ENCODE measurements around the gene SFMBT2. TPM values are rescaled to one million over a fixed set of nuclear protein-coding genes. Genes with fewer than 3 reads are reported as not detected.

The SFMBT2 gene
- total and polyA plus RNA-seq, 9 donors, result 6.1 to 9.8 (median 7.7) TPM

DNA sequence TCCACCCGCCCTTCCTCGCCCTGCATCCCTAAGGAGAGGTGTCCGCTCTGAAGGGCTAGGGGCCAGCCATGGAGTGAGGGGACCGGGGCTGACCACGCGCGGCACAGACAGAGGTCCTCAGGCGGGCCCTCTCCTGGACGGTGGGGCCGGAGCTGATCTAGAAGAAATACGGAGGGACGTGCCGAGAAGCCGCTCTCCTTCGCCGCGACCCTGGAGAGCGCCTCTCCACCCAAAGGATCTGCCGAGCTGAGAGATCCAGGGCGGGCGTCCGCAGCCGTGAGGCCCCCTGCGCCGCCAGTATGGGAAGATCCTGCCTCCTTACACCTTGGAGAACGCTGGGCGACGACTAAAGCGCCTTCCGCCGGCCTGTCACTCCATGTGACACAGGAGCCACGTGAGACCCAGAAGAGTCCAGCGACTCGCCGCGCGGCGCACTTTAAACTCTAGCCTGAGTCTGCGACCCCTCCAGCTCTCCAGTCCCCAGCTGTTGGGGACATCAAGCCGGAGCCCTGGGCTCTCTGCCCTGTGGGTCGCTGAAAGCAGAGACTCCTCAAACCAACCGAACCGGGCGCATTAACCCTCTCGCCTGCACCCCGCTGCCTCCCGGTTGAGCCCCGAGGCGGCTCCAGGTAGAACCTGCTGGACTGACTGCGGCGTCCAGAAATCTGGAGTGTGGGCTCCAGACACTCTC lies 1.5 kb upstream of the SFMBT2 start:
- Histone ChIP-seq H3K27me3 (ENCODE audit: control insufficient read depth, insufficient read depth, low read length) (peaks cover 54% of the 10 kb centered on the region), H3K4me1 (ENCODE audit: control insufficient read depth, insufficient read depth, low read length) (peaks cover 34% of the 10 kb centered on the region), H3K36me3 (ENCODE audit: control insufficient read depth, insufficient read depth, low read length) (no peaks in the 10 kb centered on the region), H3K27ac (ENCODE audit: low read length) (no peak overlapping the region), H3K4me3 (ENCODE audit: low read length) (peak overlapping the region; percentile 34), H3K9me3 (replicated peaks; ENCODE audit: control insufficient read depth, low read depth, low read length) (no peaks in the 10 kb centered on the region)
- WGBS (ENCODE audit: insufficient coverage), result under 1% methylated on average over 48 of the region's 51 CpGs
- DNase-seq, result peak; percentile 68

DNA sequence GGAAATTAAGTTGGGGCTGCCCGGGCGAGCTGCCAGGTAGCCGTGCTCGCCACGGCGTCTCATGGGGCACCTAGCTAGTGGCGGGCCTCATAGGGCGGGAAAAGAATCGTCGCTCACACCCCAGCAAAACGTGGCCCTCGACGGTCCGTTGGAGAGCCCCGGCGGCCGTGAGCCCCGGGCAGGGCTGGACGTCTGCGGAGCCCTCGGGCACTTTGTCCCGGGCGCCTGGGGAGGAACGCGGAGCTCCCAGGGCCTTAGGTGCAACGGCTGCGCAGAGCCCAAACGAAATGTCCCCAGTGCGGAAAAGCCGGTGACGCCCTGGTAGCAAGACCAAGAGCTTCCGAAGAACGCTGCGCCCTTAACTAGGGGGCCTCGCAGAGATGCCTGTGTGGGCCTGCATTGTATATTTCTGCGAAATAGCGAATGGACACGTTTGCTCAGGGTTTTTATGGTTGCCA lies 866 bp upstream of the SFMBT2 start:
- peaks cover 40% of the 10 kb centered on the region for H3K4me1 ChIP-seq (ENCODE audit: control insufficient read depth, insufficient read depth, low read length)
- H3K9me3 ChIP-seq (replicated peaks; ENCODE audit: control insufficient read depth, low read depth, low read length), result no peaks in the 10 kb centered on the region
- H3K27me3 ChIP-seq (ENCODE audit: control insufficient read depth, insufficient read depth, low read length), result peaks cover 57% of the 10 kb centered on the region
- H3K27ac ChIP-seq (ENCODE audit: low read length), result no peak overlapping the region
- peak; percentile 17 for DNase-seq
- H3K36me3 ChIP-seq (ENCODE audit: control insufficient read depth, insufficient read depth, low read length), result no peaks in the 10 kb centered on the region
- 2% methylated on average over 34 of the region's 38 CpGs for WGBS (ENCODE audit: insufficient coverage)
- H3K4me3 ChIP-seq (ENCODE audit: low read length), result peak overlapping the region; percentile 82

DNA sequence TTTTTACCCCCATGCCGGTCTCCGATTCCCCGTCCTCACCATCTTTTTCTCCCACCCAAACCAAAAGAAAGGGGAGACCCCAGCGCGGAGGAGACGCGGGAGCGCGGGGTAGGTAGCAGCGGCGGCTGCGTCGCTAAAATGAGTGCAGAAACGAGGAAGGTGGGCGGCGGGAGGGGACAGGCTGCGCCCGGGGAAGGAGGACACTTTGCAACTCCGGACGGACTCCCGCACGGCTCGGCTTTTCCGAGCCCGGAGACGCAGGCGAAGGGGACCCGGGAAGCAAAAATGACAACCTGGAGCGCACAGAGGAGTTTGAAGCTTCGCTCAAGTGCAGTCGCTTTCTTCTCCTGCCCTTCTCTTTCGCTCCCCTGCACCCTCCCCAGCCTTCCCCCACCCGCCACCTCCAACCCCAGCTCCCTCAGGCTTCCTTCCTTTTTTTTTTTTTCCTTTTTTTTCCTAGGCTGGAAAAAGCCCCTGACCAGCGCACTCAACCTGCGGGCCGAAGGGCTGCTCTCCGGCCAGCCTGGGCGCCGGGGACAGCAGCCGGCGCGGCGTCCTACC lies 453 bp downstream of the SFMBT2 start:
- Histone ChIP-seq H3K4me3 (ENCODE audit: low read length) (peak overlapping the region; percentile 82), H3K27me3 (ENCODE audit: control insufficient read depth, insufficient read depth, low read length) (peaks cover 57% of the 10 kb centered on the region), H3K9me3 (replicated peaks; ENCODE audit: control insufficient read depth, low read depth, low read length) (no peaks in the 10 kb centered on the region), H3K4me1 (ENCODE audit: control insufficient read depth, insufficient read depth, low read length) (peaks cover 42% of the 10 kb centered on the region), H3K36me3 (ENCODE audit: control insufficient read depth, insufficient read depth, low read length) (no peaks in the 10 kb centered on the region), H3K27ac (ENCODE audit: low read length) (peak overlapping the region; percentile 89)
- DNase-seq, result peak; percentile 49
- WGBS (ENCODE audit: insufficient coverage), result 0% methylated on average over 39 of the region's 43 CpGs

DNA sequence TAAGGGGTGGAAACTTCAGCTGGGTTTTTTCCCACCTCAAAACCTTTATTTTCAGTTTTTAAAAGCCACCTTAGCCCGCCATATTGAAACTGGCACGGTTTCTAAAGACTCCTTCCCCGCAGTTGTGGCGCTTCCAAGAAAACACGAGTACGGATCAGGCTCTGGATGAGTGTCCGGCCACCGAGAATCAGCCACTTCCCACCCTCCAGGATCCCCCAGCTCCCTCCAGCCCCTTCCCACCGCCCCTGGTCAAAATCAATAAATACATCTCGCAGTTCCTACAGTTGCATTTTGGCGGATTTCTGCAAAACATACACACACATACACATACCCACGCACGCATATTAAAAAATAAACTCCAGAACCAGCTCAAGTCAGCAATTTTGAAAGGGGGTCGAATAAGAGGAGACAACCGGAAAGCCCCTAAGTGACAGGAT lies 1.1 kb downstream of the SFMBT2 start:
- WGBS (ENCODE audit: insufficient coverage), result under 1% methylated on average over 8 of the region's 15 CpGs
- Histone ChIP-seq H3K4me1 (ENCODE audit: control insufficient read depth, insufficient read depth, low read length) (peaks cover 42% of the 10 kb centered on the region), H3K27ac (ENCODE audit: low read length) (peak overlapping the region; percentile 89)

DNA sequence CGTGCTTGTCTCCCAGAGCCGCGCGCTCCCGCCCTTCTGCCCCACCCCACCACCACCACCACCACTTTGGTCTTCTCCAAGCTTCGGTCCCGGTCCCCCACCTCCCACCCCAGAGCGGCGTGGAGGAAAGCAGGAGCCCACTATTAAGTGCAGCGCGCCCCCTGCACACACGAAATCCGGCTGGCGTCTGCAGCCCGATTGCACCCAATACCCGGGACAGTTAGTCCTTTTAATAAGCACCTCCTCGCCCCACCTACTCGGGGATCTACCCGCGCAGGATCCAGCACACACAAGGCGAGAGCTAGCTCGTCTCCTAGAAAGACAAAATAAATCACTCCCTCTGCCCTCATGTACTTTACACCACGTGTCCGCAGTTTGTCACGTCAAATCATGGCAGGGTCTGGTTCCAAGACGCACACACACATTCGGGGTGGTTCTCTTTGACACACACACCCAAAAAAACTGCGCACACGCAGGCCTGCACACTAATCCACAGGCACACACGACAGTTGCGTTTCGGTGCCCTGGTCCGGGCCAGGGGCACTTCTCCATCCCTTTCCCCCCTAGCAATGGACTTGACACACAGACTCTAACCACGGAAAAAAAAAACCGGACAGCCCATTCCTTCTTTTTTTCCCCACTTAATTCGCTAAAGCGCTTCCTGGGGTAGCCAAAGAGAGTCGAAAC lies 1.6 kb downstream of the SFMBT2 start:
- Histone ChIP-seq H3K9me3 (replicated peaks; ENCODE audit: control insufficient read depth, low read depth, low read length) (no peaks in the 10 kb centered on the region), H3K4me1 (ENCODE audit: control insufficient read depth, insufficient read depth, low read length) (peaks cover 42% of the 10 kb centered on the region), H3K4me3 (ENCODE audit: low read length) (peak overlapping the region; percentile 82), H3K27ac (ENCODE audit: low read length) (peak overlapping the region; percentile 89), H3K36me3 (ENCODE audit: control insufficient read depth, insufficient read depth, low read length) (no peaks in the 10 kb centered on the region), H3K27me3 (ENCODE audit: control insufficient read depth, insufficient read depth, low read length) (peaks cover 57% of the 10 kb centered on the region)
- DNase-seq, result peak; percentile 65
- 0% methylated on average over 32 of the region's 38 CpGs for WGBS (ENCODE audit: insufficient coverage)

More for the DNA sequence above, 1.1 kb downstream of the SFMBT2 start:
- H3K9me3 ChIP-seq (replicated peaks; ENCODE audit: control insufficient read depth, low read depth, low read length), result no peaks in the 10 kb centered on the region
- no peaks in the 10 kb centered on the region for H3K36me3 ChIP-seq (ENCODE audit: control insufficient read depth, insufficient read depth, low read length)
- peak overlapping the region; percentile 82 for H3K4me3 ChIP-seq (ENCODE audit: low read length)
- peak; percentile 60 for DNase-seq
- H3K27me3 ChIP-seq (ENCODE audit: control insufficient read depth, insufficient read depth, low read length), result peaks cover 57% of the 10 kb centered on the region

DNA sequence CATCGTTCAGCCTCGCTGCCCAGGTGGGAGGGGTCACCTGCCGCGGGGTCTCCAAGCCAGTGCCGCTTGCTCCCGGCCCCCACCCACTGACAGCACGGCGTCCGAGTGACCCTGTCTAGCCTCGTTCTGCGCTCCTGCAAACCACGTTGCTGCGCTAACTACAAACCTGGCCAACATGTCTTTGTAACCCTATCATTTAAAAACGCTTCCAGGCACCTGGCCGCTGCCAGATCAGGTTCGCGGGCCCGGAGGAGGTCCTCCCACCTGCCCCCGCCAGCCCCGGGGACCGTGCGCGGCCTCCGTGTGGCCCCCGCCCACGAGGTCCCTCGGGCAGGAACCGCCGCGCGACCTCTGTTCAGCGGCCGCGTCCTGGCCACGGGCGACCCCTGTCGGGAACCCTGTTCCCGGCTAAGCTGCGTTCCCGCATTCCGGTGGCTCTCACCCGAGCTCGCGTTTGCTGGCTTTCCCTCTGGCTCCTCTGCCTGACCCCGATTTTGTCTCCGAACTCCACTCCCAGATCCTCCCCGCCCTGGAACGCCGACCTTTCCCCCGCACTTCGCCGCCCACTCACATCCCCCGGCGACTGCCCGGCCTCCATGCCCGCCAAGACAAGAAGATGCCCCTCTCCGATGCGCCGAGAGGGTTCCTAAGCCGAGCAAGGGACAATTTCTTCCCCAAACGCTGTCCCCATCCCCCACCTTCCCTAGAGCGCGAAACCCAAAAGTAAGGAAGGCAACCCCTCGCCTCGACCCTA lies 2.4 kb downstream of the SFMBT2 start:
- Histone ChIP-seq H3K36me3 (ENCODE audit: control insufficient read depth, insufficient read depth, low read length) (no peaks in the 10 kb centered on the region), H3K27ac (ENCODE audit: low read length) (peak overlapping the region; percentile 89), H3K4me3 (ENCODE audit: low read length) (peak overlapping the region; percentile 82), H3K27me3 (ENCODE audit: control insufficient read depth, insufficient read depth, low read length) (peaks cover 55% of the 10 kb centered on the region), H3K4me1 (ENCODE audit: control insufficient read depth, insufficient read depth, low read length) (peaks cover 42% of the 10 kb centered on the region), H3K9me3 (replicated peaks; ENCODE audit: control insufficient read depth, low read depth, low read length) (no peaks in the 10 kb centered on the region)
- peak; percentile 83 for DNase-seq
- 0% methylated on average over 63 of the region's 65 CpGs for WGBS (ENCODE audit: insufficient coverage)

DNA sequence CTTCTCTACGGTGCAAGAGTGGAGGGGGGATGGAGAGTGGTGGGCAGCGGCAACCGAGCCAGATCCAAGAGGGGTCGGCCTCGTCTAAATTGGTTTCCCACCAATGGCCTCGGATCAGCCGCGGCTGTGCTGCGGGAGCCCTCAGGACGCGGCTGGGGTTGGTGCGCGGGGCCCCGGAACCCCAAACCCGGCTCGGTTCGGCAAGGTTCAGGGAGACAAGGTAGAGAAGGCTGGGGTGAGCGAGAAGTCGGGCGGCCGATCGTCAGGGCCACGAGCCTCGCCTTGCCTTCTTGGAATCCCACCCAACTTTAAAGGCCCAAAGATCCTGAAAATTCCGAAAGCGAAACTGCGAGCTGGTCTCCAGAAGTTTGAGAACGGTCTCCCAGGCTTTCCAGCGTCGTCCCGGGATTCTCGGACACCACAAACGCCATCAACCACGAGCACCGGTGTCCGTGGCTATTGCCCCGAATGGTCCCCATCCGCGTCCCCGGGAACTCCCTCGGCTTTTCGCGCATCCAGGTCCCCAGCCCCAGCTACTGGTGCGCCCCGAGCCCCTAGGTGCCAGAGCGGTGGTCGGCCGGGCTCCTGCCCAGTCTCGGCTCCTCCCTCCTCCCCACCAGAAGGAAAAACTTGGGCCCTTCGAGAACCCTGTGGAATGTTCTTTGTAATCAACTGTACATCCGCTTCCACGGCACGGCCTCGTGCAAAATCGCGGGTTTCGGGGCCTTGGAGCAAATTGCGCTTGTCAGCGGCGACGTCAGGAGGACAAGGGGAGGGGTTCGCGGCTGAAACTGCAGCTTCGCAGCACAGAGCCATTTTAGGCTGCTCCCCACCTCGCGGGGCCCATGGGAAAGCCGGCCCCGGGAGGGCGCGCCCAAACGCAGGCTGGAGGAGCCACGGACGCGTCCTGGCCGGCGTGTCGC lies 3.2 kb downstream of the SFMBT2 start:
- no peaks in the 10 kb centered on the region for H3K9me3 ChIP-seq (replicated peaks; ENCODE audit: control insufficient read depth, low read depth, low read length)
- peaks cover 47% of the 10 kb centered on the region for H3K27me3 ChIP-seq (ENCODE audit: control insufficient read depth, insufficient read depth, low read length)
- 4% methylated on average over 75 of the region's 77 CpGs for WGBS (ENCODE audit: insufficient coverage)
- peaks cover 39% of the 10 kb centered on the region for H3K4me1 ChIP-seq (ENCODE audit: control insufficient read depth, insufficient read depth, low read length)
- H3K27ac ChIP-seq (ENCODE audit: low read length), result peak overlapping the region; percentile 89
- peak overlapping the region; percentile 82 for H3K4me3 ChIP-seq (ENCODE audit: low read length)
- no peaks in the 10 kb centered on the region for H3K36me3 ChIP-seq (ENCODE audit: control insufficient read depth, insufficient read depth, low read length)
- peak; percentile 89 for DNase-seq

DNA sequence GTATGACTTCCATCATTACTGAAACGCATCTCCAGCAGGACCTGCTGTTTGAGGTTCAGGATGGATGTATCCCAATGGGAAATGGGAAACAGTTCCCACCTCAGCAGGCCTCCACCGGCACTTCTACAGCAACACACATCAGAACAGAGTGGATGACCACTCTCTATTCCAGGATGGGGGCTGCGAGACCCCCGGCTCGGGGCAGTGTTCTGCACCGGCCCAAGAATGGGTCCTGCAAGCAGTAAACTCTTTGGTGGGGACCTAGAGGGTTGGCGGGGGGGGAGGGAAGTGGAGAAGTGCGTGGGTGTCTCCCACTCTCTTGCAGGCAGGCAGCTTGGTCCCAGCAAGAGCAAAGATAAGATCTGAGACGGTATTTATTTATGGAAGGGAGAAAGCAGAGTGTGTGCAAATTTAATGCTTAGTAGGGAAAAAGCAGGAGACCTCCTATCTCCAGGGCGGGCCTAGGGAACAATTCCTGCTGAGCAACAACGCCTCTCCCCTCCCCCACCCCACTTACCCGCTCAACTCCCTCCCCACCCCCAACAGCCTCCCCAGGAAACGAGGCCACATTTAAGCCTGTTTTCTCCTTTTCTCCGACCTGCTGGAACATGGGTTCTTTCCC lies 4.0 kb downstream of the SFMBT2 start:
- H3K36me3 ChIP-seq (ENCODE audit: control insufficient read depth, insufficient read depth, low read length), result no peaks in the 10 kb centered on the region
- 45% methylated on average over 5 of the region's 14 CpGs for WGBS (ENCODE audit: insufficient coverage)
- peak overlapping the region; percentile 89 for H3K27ac ChIP-seq (ENCODE audit: low read length)
- H3K9me3 ChIP-seq (replicated peaks; ENCODE audit: control insufficient read depth, low read depth, low read length), result no peaks in the 10 kb centered on the region
- DNase-seq, result peak; percentile 60
- peaks cover 39% of the 10 kb centered on the region for H3K27me3 ChIP-seq (ENCODE audit: control insufficient read depth, insufficient read depth, low read length)
- H3K4me3 ChIP-seq (ENCODE audit: low read length), result peak overlapping the region; percentile 82
- peaks cover 30% of the 10 kb centered on the region for H3K4me1 ChIP-seq (ENCODE audit: control insufficient read depth, insufficient read depth, low read length)

DNA sequence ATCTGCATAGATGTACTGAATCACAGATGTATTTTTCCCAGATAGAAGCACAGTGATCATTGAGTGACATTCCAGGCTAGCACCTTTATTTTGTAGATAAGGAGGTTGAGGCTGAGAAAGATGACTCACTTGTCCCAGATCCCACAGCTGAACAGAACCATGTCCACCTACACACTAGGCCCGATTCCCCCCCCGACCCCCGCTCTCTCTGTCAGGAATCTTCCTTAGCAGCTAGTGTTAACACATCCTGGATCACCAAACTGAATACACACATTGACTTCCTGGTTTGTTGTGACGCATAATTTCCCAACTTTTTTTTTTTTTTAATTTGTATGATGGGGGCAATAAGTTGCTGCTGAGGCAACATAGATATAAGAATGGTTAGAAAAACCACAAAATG lies 5.2 kb downstream of the SFMBT2 start:
- Histone ChIP-seq H3K9me3 (replicated peaks; ENCODE audit: control insufficient read depth, low read depth, low read length) (no peaks in the 10 kb centered on the region), H3K4me1 (ENCODE audit: control insufficient read depth, insufficient read depth, low read length) (peaks cover 29% of the 10 kb centered on the region), H3K4me3 (ENCODE audit: low read length) (no peak overlapping the region), H3K36me3 (ENCODE audit: control insufficient read depth, insufficient read depth, low read length) (no peaks in the 10 kb centered on the region), H3K27ac (ENCODE audit: low read length) (no peak overlapping the region), H3K27me3 (ENCODE audit: control insufficient read depth, insufficient read depth, low read length) (peaks cover 29% of the 10 kb centered on the region)
- DNase-seq, result peak; percentile 25
- no CpG with 5 or more reads among the region's 4 CpGs for WGBS (ENCODE audit: insufficient coverage)
